ENCODE measurements around the gene PHACTR1.

- TF ChIP-seq CTCF (IDR thresholded peaks at IDR 0.05) (no peak), POLR2A (IDR thresholded peaks at IDR 0.05) (no peak)
Observed at GRCh38 chr6:13216236-13217014, 499.9 kb downstream of the PHACTR1 start.
